Liver (tissue), 9 donors: ENCODE measurements around the gene MISP3. TPM values are rescaled to one million over a fixed set of nuclear protein-coding genes. Genes with fewer than 3 reads are reported as not detected.

Experiments
- DNase-seq: peaks from one replicate; pipeline ENCODE4 v3.0.0-alpha.2; 2017; ENCODE audit warnings: low spot score
- H3K27ac ChIP-seq, 2 donors: one replicate each; pipeline ENCODE4 v1.7.0; 2013; ENCODE audit warnings: inconsistent platforms in 2 of 2, low read length in 2 of 2, control low read depth in 1 of 2, low read depth in 1 of 2, mild to moderate bottlenecking in 1 of 2
- H3K27me3 ChIP-seq, 4 donors: one replicate each; pipeline versions ENCODE4 v1.6.1 to v1.7.0; 2013; ENCODE audit warnings: low read length in 3 of 4, inconsistent platforms in 1 of 4, mild to moderate bottlenecking in 1 of 4, moderate library complexity in 1 of 4; ENCODE audit not compliant: control insufficient read depth in 4 of 4, insufficient read depth in 4 of 4
- H3K36me3 ChIP-seq, 4 donors: one replicate each; pipeline versions ENCODE4 v1.6.1 to v1.7.0; 2013; ENCODE audit warnings: low read length in 3 of 4, mild to moderate bottlenecking in 3 of 4, low read depth in 1 of 4, moderate library complexity in 1 of 4; ENCODE audit not compliant: control insufficient read depth in 4 of 4, insufficient read depth in 3 of 4
- H3K4me1 ChIP-seq, 4 donors: one replicate each; pipeline versions ENCODE4 v1.6.1 to v1.7.0; 2013; ENCODE audit warnings: low read length in 3 of 4, mild to moderate bottlenecking in 3 of 4, moderate library complexity in 1 of 4; ENCODE audit not compliant: control insufficient read depth in 4 of 4, insufficient read depth in 4 of 4
- H3K4me3 ChIP-seq, 3 donors: one replicate each; pipeline versions ENCODE4 v1.6.1 to v1.7.0; 2013; ENCODE audit warnings: low read length in 3 of 3, control low read depth in 1 of 3, low read depth in 1 of 3, mild to moderate bottlenecking in 1 of 3
- H3K9ac ChIP-seq, 2 donors: one replicate each; pipeline ENCODE4 v1.7.0; 2013; ENCODE audit warnings: low read length in 2 of 2, mild to moderate bottlenecking in 2 of 2, moderate library complexity in 2 of 2, control low read depth in 1 of 2, low read depth in 1 of 2
- H3K9me3 ChIP-seq, 4 donors: one replicate each; pipeline versions ENCODE4 v1.6.1 to v1.7.0; 2013; ENCODE audit warnings: low read length in 3 of 4; ENCODE audit not compliant: control insufficient read depth in 4 of 4
- ATF3 ChIP-seq: IDR thresholded peaks from 2 replicates; pipeline ENCODE4 v1.6.1; 2016; ENCODE audit warnings: antibody characterized with exemption
- CTCF ChIP-seq: fragments of 150-350 bp; IDR thresholded peaks from 2 replicates; pipeline ENCODE4 v1.5.1; 2017; ENCODE audit warnings: improper control_type of control experiment, low read depth, low read length; ENCODE audit not compliant: missing input control
- EGR1 ChIP-seq, 2 donors: IDR thresholded peaks; 2 replicates each; pipeline ENCODE4 v1.6.1; 2016 to 2018; ENCODE audit warnings: antibody characterized with exemption in 2 of 2, low read depth in 2 of 2
- FOXA1 ChIP-seq: IDR thresholded peaks from 2 replicates; pipeline ENCODE4 v1.6.1; 2016; ENCODE audit warnings: antibody characterized with exemption
- FOXA2 ChIP-seq: IDR thresholded peaks from 2 replicates; pipeline ENCODE4 v1.6.1; 2016; ENCODE audit warnings: antibody characterized with exemption
- GABPA ChIP-seq, 2 donors: IDR thresholded peaks in 1 of 2; conservative IDR thresholded peaks in 1 of 2; 2 replicates each; pipeline ENCODE4 v1.6.1; 2016; ENCODE audit warnings: antibody characterized with exemption in 2 of 2, mild to moderate bottlenecking in 1 of 2, moderate library complexity in 1 of 2
- HNF4A ChIP-seq, 2 donors: conservative IDR thresholded peaks; 2 replicates each; pipeline ENCODE4 v1.6.1; 2016; ENCODE audit warnings: antibody characterized with exemption in 2 of 2, mild to moderate bottlenecking in 2 of 2
- HNF4G ChIP-seq: IDR thresholded peaks from 2 replicates; pipeline ENCODE4 v1.6.1; 2016; ENCODE audit warnings: antibody characterized with exemption
- JUND ChIP-seq, 2 donors: IDR thresholded peaks; 2 replicates each; pipeline ENCODE4 v1.6.1; 2016; ENCODE audit warnings: antibody characterized with exemption in 2 of 2
- NR2F2 ChIP-seq: IDR thresholded peaks from 2 replicates; pipeline ENCODE4 v1.6.1; 2016; ENCODE audit warnings: antibody characterized with exemption
- RAD21 ChIP-seq, 2 donors: IDR thresholded peaks; 2 replicates each; pipeline ENCODE4 v1.6.1; 2016; ENCODE audit warnings: antibody characterized with exemption in 2 of 2, mild to moderate bottlenecking in 2 of 2
- RXRA ChIP-seq, 2 donors: IDR thresholded peaks; 2 replicates each; pipeline ENCODE4 v1.6.1; 2017 to 2018; ENCODE audit warnings: antibody characterized with exemption in 2 of 2, mild to moderate bottlenecking in 1 of 2
- SP1 ChIP-seq: IDR thresholded peaks from 2 replicates; pipeline ENCODE4 v1.6.1; 2018; ENCODE audit warnings: antibody characterized with exemption, mild to moderate bottlenecking
- TAF1 ChIP-seq: conservative IDR thresholded peaks from 2 replicates; pipeline ENCODE4 v1.6.1; 2016; ENCODE audit warnings: antibody characterized with exemption, mild to moderate bottlenecking
- YY1 ChIP-seq: IDR thresholded peaks from 2 replicates; pipeline ENCODE4 v1.6.1; 2016; ENCODE audit warnings: antibody characterized with exemption, mild to moderate bottlenecking
- ZBTB33 ChIP-seq: IDR thresholded peaks from 2 replicates; pipeline ENCODE4 v1.6.1; 2016; ENCODE audit warnings: antibody characterized with exemption
- WGBS: extraction: QIAGEN DNeasy Blood & Tissue Kit; methylation state at CpG from one replicate; pipeline ENCODE4 v1.1.7; 2013; 5-methylcytosine and 5-hydroxymethylcytosine counted together
- polyA plus RNA-seq, 2 donors: library from polyadenylated mRNA; stranded (reverse) in 1 of 2; unstranded in 1 of 2; fragments of 200-250 nt in 1 of 2; fragments of >200 nt in 1 of 2; fragmentation: Nextera tagmentation in 1 of 2; extraction: Ambion mirVana in 1 of 2; gene quantifications; one replicate each; pipeline versions ENCODE4 v1.2.1 to v1.2.3, GENCODE V29; 2013 to 2015
- total RNA-seq, 2 donors: library from RNA; depleted of rRNA; stranded (reverse); fragments of >200 nt; gene quantifications; one replicate each; pipeline ENCODE4 v1.2.3, GENCODE V29; 2014
- TF ChIP-seq, protein P1 (sequence below): IDR thresholded peaks from 2 replicates; pipeline ENCODE4 v1.6.1; 2016; ENCODE audit warnings: antibody characterized with exemption
- TF ChIP-seq, protein P2 (sequence below): IDR thresholded peaks from 2 replicates; pipeline ENCODE4 v1.6.1; 2016; ENCODE audit warnings: antibody characterized with exemption, mild to moderate bottlenecking
- donor health status: healthy.
- donor health status: healthy.
- donor health status: healthy.
- donor health status: healthy.
- donor health status: healthy.

The MISP3 gene
- total and polyA plus RNA-seq, 4 donors = 0.28 to 3.9 (median 2.8) TPM

GRCh38 chr19:14059652-14060155 is 12.9 kb upstream of the MISP3 start:
- H3K4me1 ChIP-seq = peaks cover 1 to 41% (median 24%) of the 10 kb centered on the region in 4 donors
- no peak overlapping the region for H3K9ac ChIP-seq
- TF ChIP-seq RAD21 (IDR thresholded peaks at IDR 0.05) (peak in 1 of 2 donors; percentile 32), NR2F2 (peak; percentile 30), RXRA (IDR thresholded peaks at IDR 0.05) (peak; percentile 85 to 88), JUND (IDR thresholded peaks at IDR 0.05) (no peak), SP1 (peak; percentile 94), GABPA (IDR thresholded peaks at IDR 0.05 in 1 of 2, conservative IDR thresholded peaks at IDR 0.05 in 1 of 2) (no peak), ATF3 (no peak), FOXA1 (no peak), CTCF (no peak), ZBTB33 (no peak), HNF4A (conservative IDR thresholded peaks at IDR 0.05) (peak; percentile 96 to 98), YY1 (peak; percentile 11), HNF4G (peak; percentile 93), EGR1 (IDR thresholded peaks at IDR 0.05; ENCODE audit: low read depth in 2 of 2) (no peak), TAF1 (no peak), FOXA2 (no peak)
- TF ChIP-seq, protein P1, sequence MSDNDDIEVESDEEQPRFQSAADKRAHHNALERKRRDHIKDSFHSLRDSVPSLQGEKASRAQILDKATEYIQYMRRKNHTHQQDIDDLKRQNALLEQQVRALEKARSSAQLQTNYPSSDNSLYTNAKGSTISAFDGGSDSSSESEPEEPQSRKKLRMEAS = peak; percentile 55
- TF ChIP-seq, protein P2, sequence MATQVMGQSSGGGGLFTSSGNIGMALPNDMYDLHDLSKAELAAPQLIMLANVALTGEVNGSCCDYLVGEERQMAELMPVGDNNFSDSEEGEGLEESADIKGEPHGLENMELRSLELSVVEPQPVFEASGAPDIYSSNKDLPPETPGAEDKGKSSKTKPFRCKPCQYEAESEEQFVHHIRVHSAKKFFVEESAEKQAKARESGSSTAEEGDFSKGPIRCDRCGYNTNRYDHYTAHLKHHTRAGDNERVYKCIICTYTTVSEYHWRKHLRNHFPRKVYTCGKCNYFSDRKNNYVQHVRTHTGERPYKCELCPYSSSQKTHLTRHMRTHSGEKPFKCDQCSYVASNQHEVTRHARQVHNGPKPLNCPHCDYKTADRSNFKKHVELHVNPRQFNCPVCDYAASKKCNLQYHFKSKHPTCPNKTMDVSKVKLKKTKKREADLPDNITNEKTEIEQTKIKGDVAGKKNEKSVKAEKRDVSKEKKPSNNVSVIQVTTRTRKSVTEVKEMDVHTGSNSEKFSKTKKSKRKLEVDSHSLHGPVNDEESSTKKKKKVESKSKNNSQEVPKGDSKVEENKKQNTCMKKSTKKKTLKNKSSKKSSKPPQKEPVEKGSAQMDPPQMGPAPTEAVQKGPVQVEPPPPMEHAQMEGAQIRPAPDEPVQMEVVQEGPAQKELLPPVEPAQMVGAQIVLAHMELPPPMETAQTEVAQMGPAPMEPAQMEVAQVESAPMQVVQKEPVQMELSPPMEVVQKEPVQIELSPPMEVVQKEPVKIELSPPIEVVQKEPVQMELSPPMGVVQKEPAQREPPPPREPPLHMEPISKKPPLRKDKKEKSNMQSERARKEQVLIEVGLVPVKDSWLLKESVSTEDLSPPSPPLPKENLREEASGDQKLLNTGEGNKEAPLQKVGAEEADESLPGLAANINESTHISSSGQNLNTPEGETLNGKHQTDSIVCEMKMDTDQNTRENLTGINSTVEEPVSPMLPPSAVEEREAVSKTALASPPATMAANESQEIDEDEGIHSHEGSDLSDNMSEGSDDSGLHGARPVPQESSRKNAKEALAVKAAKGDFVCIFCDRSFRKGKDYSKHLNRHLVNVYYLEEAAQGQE = no peak
- H3K27me3 ChIP-seq = peaks cover 0 to 3% (median 0%) of the 10 kb centered on the region in 4 donors
- DNase-seq = peak; percentile 55
- H3K27ac ChIP-seq = peak overlapping the region in 1 of 2 donors; percentile 6
- peaks cover 7 to 18% (median 11%) of the 10 kb centered on the region in 4 donors for H3K36me3 ChIP-seq
- no peaks in the 10 kb centered on the region for H3K9me3 ChIP-seq
- WGBS = 21% methylated on average over 8 of the region's 8 CpGs
- peak overlapping the region in 1 of 3 donors; percentile 7 for H3K4me3 ChIP-seq
